DND-41 (cell line): ENCODE measurements around the gene DNAJC6.

ENCODE experiments used
- CTCF ChIP-seq: IDR thresholded peaks from 2 replicates; pipeline ENCODE4 v1.5.1; 2012; ENCODE audit warnings: borderline replicate concordance, low read length, moderate library complexity, mild to moderate bottlenecking; ENCODE audit not compliant: poor library complexity, severe bottlenecking; ENCODE audit errors: extremely low read depth
- EZH2 ChIP-seq: IDR thresholded peaks from 3 replicates; pipeline ENCODE4 v1.6.1; 2012; ENCODE audit warnings: borderline replicate concordance, low read depth, mild to moderate bottlenecking, moderate library complexity, low read length, inconsistent platforms; ENCODE audit not compliant: severe bottlenecking

- TF ChIP-seq CTCF (no peak), EZH2 (no peak)
Observed at GRCh38 chr1:65440915-65441314, 131.6 kb downstream of the DNAJC6 start.
